ENCODE results near the gene UTP14C.

Gene UTP14C

DNA sequence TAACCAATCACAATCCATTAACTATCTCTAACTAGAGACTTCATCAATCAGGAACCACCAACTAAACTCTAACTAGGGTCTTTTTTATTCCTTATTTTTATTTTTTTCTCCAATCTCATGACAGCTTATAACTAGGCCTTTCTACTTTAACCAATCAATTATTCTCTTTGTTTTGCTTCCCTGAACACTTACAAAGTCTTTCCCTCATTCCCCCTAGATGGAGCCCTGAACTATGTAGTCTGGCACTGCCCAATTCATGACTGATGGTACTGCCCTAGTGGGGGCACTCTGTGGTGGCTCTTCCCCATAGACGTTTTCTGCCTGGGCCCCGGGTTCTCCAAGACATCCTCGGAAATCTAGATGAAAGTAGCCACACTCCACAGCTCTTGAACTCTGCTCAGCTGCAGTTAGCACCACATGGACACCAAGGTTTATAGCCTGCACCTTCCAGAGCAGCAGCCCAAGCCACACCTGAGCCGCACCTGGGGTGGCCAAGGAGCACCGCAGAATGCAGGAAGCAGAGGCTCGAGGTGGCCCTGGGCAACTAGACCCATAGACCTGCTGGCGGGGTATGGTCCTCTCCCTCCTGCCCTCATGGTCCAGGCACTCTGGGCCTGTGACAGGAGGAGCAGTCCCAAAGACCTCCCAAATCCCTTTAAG, 19.9 kb upstream of the UTP14C start:
- no peak for TF ChIP-seq MYC (IDR thresholded peaks at IDR 0.05; ENCODE audit: low read depth, low read length)
- TF ChIP-seq, protein P1, sequence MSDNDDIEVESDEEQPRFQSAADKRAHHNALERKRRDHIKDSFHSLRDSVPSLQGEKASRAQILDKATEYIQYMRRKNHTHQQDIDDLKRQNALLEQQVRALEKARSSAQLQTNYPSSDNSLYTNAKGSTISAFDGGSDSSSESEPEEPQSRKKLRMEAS (IDR thresholded peaks at IDR 0.05; ENCODE audit: low read depth, low read length), result no peak
- TF ChIP-seq POLR2A (IDR thresholded peaks at IDR 0.05; ENCODE audit: extremely low read depth, insufficient read length), result no peak
- TF ChIP-seq, protein P2, sequence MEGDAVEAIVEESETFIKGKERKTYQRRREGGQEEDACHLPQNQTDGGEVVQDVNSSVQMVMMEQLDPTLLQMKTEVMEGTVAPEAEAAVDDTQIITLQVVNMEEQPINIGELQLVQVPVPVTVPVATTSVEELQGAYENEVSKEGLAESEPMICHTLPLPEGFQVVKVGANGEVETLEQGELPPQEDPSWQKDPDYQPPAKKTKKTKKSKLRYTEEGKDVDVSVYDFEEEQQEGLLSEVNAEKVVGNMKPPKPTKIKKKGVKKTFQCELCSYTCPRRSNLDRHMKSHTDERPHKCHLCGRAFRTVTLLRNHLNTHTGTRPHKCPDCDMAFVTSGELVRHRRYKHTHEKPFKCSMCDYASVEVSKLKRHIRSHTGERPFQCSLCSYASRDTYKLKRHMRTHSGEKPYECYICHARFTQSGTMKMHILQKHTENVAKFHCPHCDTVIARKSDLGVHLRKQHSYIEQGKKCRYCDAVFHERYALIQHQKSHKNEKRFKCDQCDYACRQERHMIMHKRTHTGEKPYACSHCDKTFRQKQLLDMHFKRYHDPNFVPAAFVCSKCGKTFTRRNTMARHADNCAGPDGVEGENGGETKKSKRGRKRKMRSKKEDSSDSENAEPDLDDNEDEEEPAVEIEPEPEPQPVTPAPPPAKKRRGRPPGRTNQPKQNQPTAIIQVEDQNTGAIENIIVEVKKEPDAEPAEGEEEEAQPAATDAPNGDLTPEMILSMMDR (IDR thresholded peaks at IDR 0.05; ENCODE audit: low read depth, low read length), result no peak
- no peak overlapping the region for H3K4me3 ChIP-seq (ENCODE audit: low read depth, low read length)
- DNase-seq (ENCODE audit: low read depth), result peak; percentile 25

DNA sequence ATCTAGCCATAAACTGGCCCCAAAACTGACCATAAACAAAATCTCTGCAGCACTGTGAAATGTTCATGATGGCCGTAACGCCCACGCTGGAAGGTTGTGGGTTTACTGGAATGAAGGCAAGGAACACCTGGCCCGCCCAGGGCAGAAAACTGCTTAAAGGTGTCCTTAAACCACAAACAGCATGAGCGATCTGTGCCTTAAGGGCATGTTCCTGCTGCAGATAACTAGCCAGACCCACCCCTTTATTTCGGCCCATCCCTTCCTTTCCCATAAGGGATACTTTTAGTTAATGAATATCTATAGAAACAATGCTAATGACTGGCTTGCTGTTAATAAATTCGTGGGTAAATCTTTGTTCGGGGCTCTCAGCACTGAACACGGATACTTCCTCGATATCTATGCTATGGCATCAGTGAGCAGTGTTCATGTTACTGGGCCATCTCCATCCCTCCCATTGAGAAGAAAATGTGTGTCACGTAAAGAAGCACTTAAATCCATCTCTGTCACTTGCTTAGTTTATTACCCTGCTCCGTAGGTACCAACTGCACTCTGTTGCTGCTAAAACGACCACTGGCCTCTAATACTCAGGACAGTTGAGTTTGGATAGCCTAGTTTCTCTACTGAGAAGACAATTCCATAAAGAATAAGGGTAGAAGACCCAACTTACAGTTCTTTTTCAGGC, 18.5 kb upstream of the UTP14C start:
- TF ChIP-seq, protein P2 (IDR thresholded peaks at IDR 0.05; ENCODE audit: low read depth, low read length), result no peak
- no peak for TF ChIP-seq MYC (IDR thresholded peaks at IDR 0.05; ENCODE audit: low read depth, low read length)
- TF ChIP-seq, protein P1 (IDR thresholded peaks at IDR 0.05; ENCODE audit: low read depth, low read length), result no peak
- no peak overlapping the region for H3K4me3 ChIP-seq (ENCODE audit: low read depth, low read length)
- DNase-seq (ENCODE audit: low read depth), result no peak

DNA sequence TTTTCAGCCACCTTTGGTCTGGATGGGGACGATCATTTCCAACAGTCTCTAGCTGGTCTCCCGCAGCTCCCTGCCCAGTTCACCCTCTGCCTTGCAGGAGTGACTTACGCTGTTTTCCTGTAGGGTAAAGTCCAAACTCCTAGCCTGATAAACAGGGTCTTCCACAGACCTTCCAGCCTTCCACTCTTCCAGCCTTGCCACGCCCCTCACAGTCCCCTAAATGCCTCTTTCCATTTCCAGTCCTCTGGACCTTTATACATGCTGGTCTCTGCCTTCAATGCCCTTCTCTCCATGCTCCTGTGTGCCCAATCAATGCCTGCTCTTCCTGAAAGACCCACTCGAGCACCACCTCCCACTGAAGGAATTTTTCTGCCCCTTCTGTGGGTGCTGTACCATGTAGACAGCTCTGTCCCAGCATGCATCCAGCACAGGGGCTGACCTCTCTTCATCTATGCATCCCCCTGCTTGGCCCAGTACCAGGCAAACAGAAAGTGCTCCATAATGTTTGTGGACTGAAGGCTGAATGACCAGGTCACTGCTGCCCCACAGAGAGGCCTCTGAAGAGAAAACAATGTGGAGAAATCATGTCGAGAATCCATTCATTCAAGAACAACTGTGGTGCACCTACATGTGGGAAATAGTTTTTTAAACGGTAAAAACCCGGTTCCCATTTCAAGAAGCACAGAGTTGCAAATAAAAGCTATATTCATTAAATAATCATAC, 17.8 kb upstream of the UTP14C start:
- no peak for TF ChIP-seq MYC (IDR thresholded peaks at IDR 0.05; ENCODE audit: low read depth, low read length)
- TF ChIP-seq, protein P2 (IDR thresholded peaks at IDR 0.05; ENCODE audit: low read depth, low read length), result no peak
- TF ChIP-seq POLR2A (IDR thresholded peaks at IDR 0.05; ENCODE audit: extremely low read depth, insufficient read length), result no peak
- TF ChIP-seq, protein P1 (IDR thresholded peaks at IDR 0.05; ENCODE audit: low read depth, low read length), result no peak
- no peak for DNase-seq (ENCODE audit: low read depth)
- no peak overlapping the region for H3K4me3 ChIP-seq (ENCODE audit: low read depth, low read length)

DNA sequence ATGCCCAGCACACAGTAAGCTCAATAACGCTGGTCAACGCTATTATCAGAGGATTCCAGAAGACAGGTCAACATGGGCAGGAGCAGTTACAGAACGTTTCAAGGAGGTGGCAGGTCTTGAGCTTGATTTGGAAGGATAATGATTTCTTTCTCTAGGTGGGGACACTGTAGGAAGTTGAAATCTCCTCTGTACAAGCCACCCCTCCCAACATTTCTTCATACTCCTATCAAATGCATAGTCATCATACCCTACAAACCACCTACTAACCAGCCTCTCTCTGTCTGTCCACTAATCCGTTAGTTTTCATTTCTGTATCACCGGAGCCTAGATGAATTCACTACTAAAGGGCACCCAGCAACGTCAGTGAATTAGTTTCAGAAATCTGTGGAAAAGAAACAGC, 14.5 kb upstream of the UTP14C start:
- DNase-seq (ENCODE audit: low read depth), result no peak

DNA sequence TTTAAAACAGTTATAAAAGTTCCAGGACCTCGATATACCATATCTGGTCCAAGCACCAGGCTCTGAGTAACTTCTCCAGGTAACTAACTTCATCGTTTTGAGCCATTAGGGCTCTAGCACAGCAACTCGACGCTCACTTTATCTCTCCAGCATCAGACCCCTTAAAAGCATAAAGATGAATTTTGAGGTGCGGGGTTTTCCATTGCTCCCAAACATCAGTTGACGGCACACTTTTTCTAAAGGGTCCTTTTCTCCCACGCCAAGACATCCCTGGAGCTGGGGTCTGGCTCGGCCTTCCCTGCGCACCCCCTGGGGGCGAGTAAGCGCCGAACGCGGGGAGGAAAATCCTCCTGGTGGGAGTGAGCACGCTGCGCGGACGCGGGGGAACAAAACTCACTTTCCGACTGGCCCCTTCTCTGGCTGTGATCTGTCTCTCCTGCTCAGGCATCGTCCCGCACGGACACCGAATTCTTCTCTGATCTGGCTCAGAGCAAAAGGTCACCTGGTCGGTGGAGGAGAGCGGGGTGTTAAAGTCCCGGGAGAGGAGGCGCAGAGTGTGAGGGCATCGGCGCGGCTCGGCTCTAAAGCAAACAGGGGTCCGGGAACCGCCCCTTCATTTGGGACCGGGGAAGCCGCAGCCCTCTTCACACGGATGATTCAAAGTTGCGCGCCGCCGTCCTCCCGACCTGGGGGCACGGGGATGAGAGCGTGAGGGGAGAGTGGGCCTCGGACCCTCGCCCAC, 13.4 kb upstream of the UTP14C start, which contains the start of gene ATP7B:
Gene ATP7B, minus strand, starts transcription at position 561 of the 742 bp plus-strand sequence. Its CDS starts 113 bp downstream, at position 448.
- TF ChIP-seq MYC (IDR thresholded peaks at IDR 0.05; ENCODE audit: low read depth, low read length), result no peak
- TF ChIP-seq, protein P1 (IDR thresholded peaks at IDR 0.05; ENCODE audit: low read depth, low read length), result no peak
- no peak for TF ChIP-seq POLR2A (IDR thresholded peaks at IDR 0.05; ENCODE audit: extremely low read depth, insufficient read length)
- TF ChIP-seq, protein P2 (IDR thresholded peaks at IDR 0.05; ENCODE audit: low read depth, low read length), result no peak
- peak within 1 kb of the TSS; percentile 90 for H3K4me3 ChIP-seq (ENCODE audit: low read depth, low read length)
- DNase-seq (ENCODE audit: low read depth), result peak; percentile 58

More for the DNA sequence above, 14.5 kb upstream of the UTP14C start:
- TF ChIP-seq, protein P2 (IDR thresholded peaks at IDR 0.05; ENCODE audit: low read depth, low read length), result no peak
- TF ChIP-seq MYC (IDR thresholded peaks at IDR 0.05; ENCODE audit: low read depth, low read length) (no peak), POLR2A (IDR thresholded peaks at IDR 0.05; ENCODE audit: extremely low read depth, insufficient read length) (no peak)
- TF ChIP-seq, protein P1 (IDR thresholded peaks at IDR 0.05; ENCODE audit: low read depth, low read length), result no peak
- no peak overlapping the region for H3K4me3 ChIP-seq (ENCODE audit: low read depth, low read length)

All from NB4 (cell line).